ENCODE data around the gene SNCAIP. TPM values are rescaled to one million over a fixed set of nuclear protein-coding genes. Genes with fewer than 3 reads are reported as not detected.

Gene SNCAIP
- total RNA-seq = 4.2 and 6.0 TPM in 2 replicates
- long read RNA-seq, transcript SNCAIP-202 (11 exons, 3,745 nt) = major isoform, 12 of 22 reads
- long read RNA-seq, partial matches to known transcripts = 2 of 22 reads
- long read RNA-seq, other reads (novel, unspliced or antisense) = 5 of 22 reads

GRCh38 chr5:122311961-122312590, at the start of gene SNCAIP:
SNCAIP (plus strand) TSS chr5:122312237; CDS start chr5:122391135, 78,898 bp downstream.
- Mint-ChIP-seq H3K27me3 (ENCODE audit: unreplicated experiment) (peaks cover 31% of the 10 kb centered on the region), H3K27ac (ENCODE audit: unreplicated experiment) (peak within 1 kb of the TSS; percentile 84), H3K9me3 (ENCODE audit: unreplicated experiment) (no peaks in the 10 kb centered on the region), H3K4me1 (ENCODE audit: unreplicated experiment) (peaks cover 19% of the 10 kb centered on the region), H3K4me3 (ENCODE audit: unreplicated experiment) (peak within 1 kb of the TSS; percentile 86), H3K36me3 (ENCODE audit: unreplicated experiment) (no peaks in the 10 kb centered on the region)
- no peak for TF ChIP-seq CTCF (IDR thresholded peaks at IDR 0.05)
- no peak for DNase-seq (ENCODE audit: extremely low spot score, unreplicated experiment)

- peaks cover 1% of the 10 kb centered on the region for H3K27me3 Mint-ChIP-seq (ENCODE audit: unreplicated experiment)
- TF ChIP-seq CTCF (IDR thresholded peaks at IDR 0.05) = no peak
- no peak overlapping the region for H3K27ac Mint-ChIP-seq (ENCODE audit: unreplicated experiment)
- H3K4me1 Mint-ChIP-seq (ENCODE audit: unreplicated experiment) = peaks cover 7% of the 10 kb centered on the region
- no peak overlapping the region for H3K4me3 Mint-ChIP-seq (ENCODE audit: unreplicated experiment)
- DNase-seq (ENCODE audit: extremely low spot score, unreplicated experiment) = no peak
- H3K9me3 Mint-ChIP-seq (ENCODE audit: unreplicated experiment) = no peaks in the 10 kb centered on the region
- no peaks in the 10 kb centered on the region for H3K36me3 Mint-ChIP-seq (ENCODE audit: unreplicated experiment)
Observed at GRCh38 chr5:122263352-122264030, 48.5 kb upstream of the SNCAIP start.

- Mint-ChIP-seq H3K9me3 (ENCODE audit: unreplicated experiment) (no peaks in the 10 kb centered on the region), H3K27me3 (ENCODE audit: unreplicated experiment) (peaks cover 13% of the 10 kb centered on the region), H3K4me1 (ENCODE audit: unreplicated experiment) (peaks cover 7% of the 10 kb centered on the region), H3K4me3 (ENCODE audit: unreplicated experiment) (no peak overlapping the region), H3K27ac (ENCODE audit: unreplicated experiment) (no peak overlapping the region), H3K36me3 (ENCODE audit: unreplicated experiment) (no peaks in the 10 kb centered on the region)
- no peak for TF ChIP-seq CTCF (IDR thresholded peaks at IDR 0.05)
- no peak for DNase-seq (ENCODE audit: extremely low spot score, unreplicated experiment)
Observed at GRCh38 chr5:122264610-122265009, 47.4 kb upstream of the SNCAIP start.

GRCh38 chr5:122267185-122267584, 44.9 kb upstream of the SNCAIP start:
- no peaks in the 10 kb centered on the region for H3K36me3 Mint-ChIP-seq (ENCODE audit: unreplicated experiment)
- TF ChIP-seq CTCF (IDR thresholded peaks at IDR 0.05) = no peak
- H3K4me1 Mint-ChIP-seq (ENCODE audit: unreplicated experiment) = peaks cover 7% of the 10 kb centered on the region
- H3K27me3 Mint-ChIP-seq (ENCODE audit: unreplicated experiment) = peaks cover 20% of the 10 kb centered on the region
- DNase-seq (ENCODE audit: extremely low spot score, unreplicated experiment) = no peak
- no peak overlapping the region for H3K4me3 Mint-ChIP-seq (ENCODE audit: unreplicated experiment)
- no peak overlapping the region for H3K27ac Mint-ChIP-seq (ENCODE audit: unreplicated experiment)
- H3K9me3 Mint-ChIP-seq (ENCODE audit: unreplicated experiment) = no peaks in the 10 kb centered on the region

GRCh38 chr5:122273696-122274095, 38.3 kb upstream of the SNCAIP start:
- Mint-ChIP-seq H3K9me3 (ENCODE audit: unreplicated experiment) (no peaks in the 10 kb centered on the region), H3K4me3 (ENCODE audit: unreplicated experiment) (no peak overlapping the region)
- no peak for TF ChIP-seq CTCF (IDR thresholded peaks at IDR 0.05)

More at GRCh38 chr5:122273696-122274095, 38.3 kb upstream of the SNCAIP start:
- H3K4me1 Mint-ChIP-seq (ENCODE audit: unreplicated experiment) = no peaks in the 10 kb centered on the region
- DNase-seq (ENCODE audit: extremely low spot score, unreplicated experiment) = no peak
- no peaks in the 10 kb centered on the region for H3K36me3 Mint-ChIP-seq (ENCODE audit: unreplicated experiment)
- H3K27me3 Mint-ChIP-seq (ENCODE audit: unreplicated experiment) = peaks cover 31% of the 10 kb centered on the region
- no peak overlapping the region for H3K27ac Mint-ChIP-seq (ENCODE audit: unreplicated experiment)
